ENCODE measurements around the gene MMD.
A peak's percentile ranks its signal among the peaks of the same experiment; 100 is the strongest.
"Not testable (repeated sequence)": the region's sequence is repeated elsewhere in the genome, so short reads cannot be mapped to it uniquely, and the experiment has no call there.

MMD gene

GRCh38 chr17:55444471-55445441 lies 23.1 kb upstream of the MMD start:
- FAIRE-seq (peak; percentile 80), DNase-seq (ENCODE audit: low spot score) (peak; percentile 53)

- FAIRE-seq = no peak
These were observed 22.3 kb upstream of the MMD start for GRCh38 chr17:55443904-55444303.

GRCh38 chr17:55442953-55443683 lies 21.5 kb upstream of the MMD start:
- FAIRE-seq (no peak), DNase-seq (ENCODE audit: low spot score) (no peak)

More at GRCh38 chr17:55443904-55444303, 22.3 kb upstream of the MMD start:
- no peak for DNase-seq (ENCODE audit: low spot score)

- no peak for DNase-seq (ENCODE audit: low spot score)
- no peak for FAIRE-seq
These were observed 20.8 kb upstream of the MMD start for GRCh38 chr17:55442462-55442861.

- FAIRE-seq (no peak), DNase-seq (ENCODE audit: low spot score) (no peak)
These were observed 19.9 kb upstream of the MMD start for GRCh38 chr17:55441544-55441943.

- no peak for DNase-seq (ENCODE audit: low spot score)
- no peak for FAIRE-seq
These were observed 18.8 kb upstream of the MMD start for GRCh38 chr17:55440391-55440790.

GRCh38 chr17:55437159-55437605 lies 15.5 kb upstream of the MMD start:
- DNase-seq (ENCODE audit: low spot score) (no peak), FAIRE-seq (no peak)

GRCh38 chr17:55436224-55437158 lies 14.9 kb upstream of the MMD start:
- no peak for DNase-seq (ENCODE audit: low spot score)
- no peak for FAIRE-seq

GRCh38 chr17:55435408-55435807 lies 13.8 kb upstream of the MMD start:
- FAIRE-seq (no peak), DNase-seq (ENCODE audit: low spot score) (no peak)

GRCh38 chr17:55434721-55435120 lies 13.1 kb upstream of the MMD start:
- DNase-seq (ENCODE audit: low spot score) (peak; percentile 36), FAIRE-seq (no peak)

GRCh38 chr17:55433629-55434422 lies 12.2 kb upstream of the MMD start:
- DNase-seq (ENCODE audit: low spot score) (peak; percentile 93), FAIRE-seq (peak; percentile 94)

GRCh38 chr17:55433029-55433628 lies 11.5 kb upstream of the MMD start:
- peak; percentile 78 for DNase-seq (ENCODE audit: low spot score)
- FAIRE-seq = peak; percentile 61

GRCh38 chr17:55432358-55433028 lies 10.9 kb upstream of the MMD start:
- DNase-seq (ENCODE audit: low spot score) (peak; percentile 49), FAIRE-seq (peak; percentile 77)

GRCh38 chr17:55431914-55432313 lies 10.3 kb upstream of the MMD start:
- not testable (repeated sequence) for FAIRE-seq; DNase-seq (ENCODE audit: low spot score)

GRCh38 chr17:55430541-55431288 lies 9.1 kb upstream of the MMD start:
- FAIRE-seq (peak; percentile 46), DNase-seq (ENCODE audit: low spot score) (peak; percentile 43)

- no peak for FAIRE-seq
These were observed 5.9 kb upstream of the MMD start for GRCh38 chr17:55427587-55427882.

GRCh38 chr17:55426851-55427586 lies 5.4 kb upstream of the MMD start:
- DNase-seq (ENCODE audit: low spot score) = peak; percentile 27
- FAIRE-seq = peak; percentile 42

More at GRCh38 chr17:55427587-55427882, 5.9 kb upstream of the MMD start:
- DNase-seq (ENCODE audit: low spot score) = no peak

All from RCC 7860 (cell line).